HG03095 (cell line): ENCODE data around the gene SEMG1.

Experiments
- ATAC-seq: cut with Tn5 transposase; IDR thresholded peaks from one replicate; pipeline ENCODE4 v1.9.1; 2021; ENCODE audit warnings: moderate library complexity; ENCODE audit not compliant: unreplicated experiment

Gene SEMG1

GRCh38 chr20:45218636-45219035 is 11.8 kb downstream of the SEMG1 start:
- ATAC-seq = no peak

DNA sequence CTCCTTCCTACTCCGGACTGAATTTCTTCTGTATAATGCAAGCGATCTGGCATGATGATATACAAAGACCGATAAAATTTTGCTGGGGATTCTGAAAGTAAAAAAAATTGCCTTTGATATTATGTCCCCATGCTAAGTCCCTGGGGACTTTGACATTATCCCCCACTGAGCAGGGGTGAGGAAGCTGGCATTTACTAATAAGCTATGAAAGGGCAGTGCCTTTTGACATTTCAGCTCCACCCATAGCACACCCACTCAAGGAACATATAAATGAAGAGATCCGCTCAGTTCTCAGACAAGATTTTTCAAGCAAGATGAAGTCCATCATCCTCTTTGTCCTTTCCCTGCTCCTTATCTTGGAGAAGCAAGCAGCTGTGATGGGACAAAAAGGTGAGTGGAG is 14.2 kb downstream of the SEMG1 start, which contains the start of gene SEMG2:
SEMG2 (plus strand) TSS at position 298 of the 400 bp plus-strand sequence; CDS start at position 315, 17 bp downstream.
- ATAC-seq = no peak

GRCh38 chr20:45223136-45223535 is 16.3 kb downstream of the SEMG1 start:
- no peak for ATAC-seq

- no peak for ATAC-seq
These were observed 19.5 kb downstream of the SEMG1 start for GRCh38 chr20:45226287-45226686.

GRCh38 chr20:45229264-45230056 is 22.6 kb downstream of the SEMG1 start:
- ATAC-seq = no peak

DNA sequence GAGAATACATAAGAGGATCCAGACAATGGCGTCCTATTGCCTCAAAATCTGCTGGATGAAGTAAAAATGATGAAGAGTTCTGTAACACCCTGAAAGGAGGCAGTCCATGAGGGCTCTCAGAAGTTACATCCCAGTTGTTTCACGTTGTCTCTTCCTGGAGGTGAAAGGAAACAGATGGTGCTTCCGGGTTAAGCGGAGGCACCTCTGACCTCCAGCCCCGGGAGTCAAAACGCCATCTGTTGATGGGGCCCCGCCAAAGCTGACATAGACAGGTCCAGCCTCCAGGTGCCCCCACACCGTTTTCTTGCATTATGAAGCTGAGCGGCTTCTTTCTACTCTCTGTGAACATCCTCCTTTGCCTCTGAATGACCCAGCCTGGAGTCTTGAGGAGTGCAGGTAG is 23.8 kb downstream of the SEMG1 start:
- ATAC-seq = no peak

GRCh38 chr20:45235995-45236394 is 29.2 kb downstream of the SEMG1 start:
- no peak for ATAC-seq

- ATAC-seq = no peak
These were observed 31.3 kb downstream of the SEMG1 start for GRCh38 chr20:45238139-45238538.

DNA sequence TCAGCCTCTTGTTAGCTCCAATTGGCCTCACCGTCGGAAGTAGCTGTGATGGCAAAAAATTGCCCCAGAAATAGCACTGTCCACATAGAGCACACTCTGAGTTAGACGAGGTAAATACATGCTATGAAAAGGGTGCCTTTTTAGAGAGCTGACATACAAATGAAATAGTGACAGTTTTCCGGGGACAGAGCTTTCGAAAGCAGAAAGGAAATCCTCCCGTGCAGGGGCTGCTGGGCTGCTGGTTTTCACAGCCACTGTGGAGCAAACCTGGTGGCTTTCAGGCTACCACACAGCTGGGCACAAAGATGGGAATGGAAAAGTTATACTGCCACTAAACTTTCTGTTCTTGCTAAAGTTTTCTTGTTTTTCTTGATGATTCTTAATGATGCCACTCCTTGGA is 39.3 kb downstream of the SEMG1 start:
- ATAC-seq = no peak

DNA sequence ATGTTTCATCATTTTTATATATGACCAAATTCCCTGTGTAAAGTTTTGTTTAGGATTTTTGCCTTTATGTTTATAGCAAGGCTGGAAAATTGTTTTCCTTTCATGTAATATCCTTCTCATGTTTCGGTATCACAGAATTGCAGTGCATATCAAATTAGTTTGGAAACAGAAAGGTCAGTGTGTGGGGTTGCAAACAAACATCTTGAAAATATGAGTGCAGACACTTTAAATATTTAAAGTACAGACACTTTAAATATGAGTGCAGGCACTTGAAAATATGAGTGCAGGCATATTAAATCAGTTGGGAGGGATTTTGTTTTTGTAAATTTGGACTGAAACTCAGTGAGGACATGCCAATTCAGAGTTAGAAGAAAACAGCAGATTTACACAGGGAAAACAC is 41.0 kb downstream of the SEMG1 start:
- ATAC-seq = no peak

DNA sequence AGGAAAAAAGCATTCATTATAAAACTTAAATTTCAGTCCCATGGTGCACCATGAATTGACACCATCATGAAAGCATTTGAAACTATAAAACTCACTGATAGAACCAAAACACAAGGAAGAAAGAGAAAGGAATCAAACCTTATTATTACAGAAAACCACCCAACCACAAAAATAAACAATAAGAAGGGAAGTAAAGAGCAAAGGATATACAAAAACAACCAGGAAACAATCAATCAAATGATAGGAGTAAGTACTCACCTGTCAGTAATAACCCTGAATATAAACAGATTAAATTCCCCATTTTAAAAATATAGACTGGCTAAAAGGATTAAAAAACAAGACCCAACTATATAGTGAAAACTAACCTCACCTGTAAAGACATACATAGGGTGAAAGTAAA is 41.8 kb downstream of the SEMG1 start:
- ATAC-seq = no peak

DNA sequence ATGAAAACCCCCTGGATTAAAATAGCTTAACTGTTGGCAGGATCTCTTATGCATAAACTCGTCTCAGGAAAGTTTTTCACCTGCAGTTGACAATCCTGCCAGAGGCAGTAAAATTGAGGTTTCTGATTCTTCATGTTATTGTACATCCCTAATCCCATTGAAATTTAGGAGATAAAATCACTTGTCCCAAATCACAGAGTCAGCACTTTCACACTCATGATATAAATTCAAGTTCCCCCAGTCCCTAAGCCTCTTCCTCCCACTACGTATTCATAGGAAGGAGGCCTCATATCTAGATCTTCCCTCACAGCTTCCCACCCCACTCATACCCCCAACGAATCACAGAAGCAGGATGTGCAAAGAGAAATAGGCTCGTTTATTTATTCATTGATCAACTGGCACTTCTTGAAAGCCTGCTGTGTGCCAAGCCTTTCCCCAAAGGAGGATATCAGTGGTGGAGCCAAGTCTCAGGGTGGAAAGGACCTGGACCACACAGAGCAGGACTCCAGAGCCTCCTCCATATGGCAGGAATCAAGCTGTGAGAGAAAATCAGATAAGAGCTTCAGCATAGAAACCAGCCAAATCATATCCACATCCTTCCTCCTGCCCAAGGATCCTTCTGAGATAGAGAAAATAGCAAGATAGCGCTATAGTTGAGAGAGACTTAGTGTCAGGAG is 45.2 kb downstream of the SEMG1 start:
- ATAC-seq = no peak

- ATAC-seq = no peak
These were observed 46.4 kb downstream of the SEMG1 start for GRCh38 chr20:45253261-45253660.

- ATAC-seq = no peak
These were observed 47.8 kb downstream of the SEMG1 start, which contains the start of gene SLPI for GRCh38 chr20:45254383-45255262. TSS of gene SLPI (minus strand) at chr20:45254564. CDS start at chr20:45254543, 21 bp downstream.

- no peak for ATAC-seq
These were observed 50.3 kb downstream of the SEMG1 start for GRCh38 chr20:45257161-45257560.

GRCh38 chr20:45257711-45258110 is 50.9 kb downstream of the SEMG1 start:
- no peak for ATAC-seq

DNA sequence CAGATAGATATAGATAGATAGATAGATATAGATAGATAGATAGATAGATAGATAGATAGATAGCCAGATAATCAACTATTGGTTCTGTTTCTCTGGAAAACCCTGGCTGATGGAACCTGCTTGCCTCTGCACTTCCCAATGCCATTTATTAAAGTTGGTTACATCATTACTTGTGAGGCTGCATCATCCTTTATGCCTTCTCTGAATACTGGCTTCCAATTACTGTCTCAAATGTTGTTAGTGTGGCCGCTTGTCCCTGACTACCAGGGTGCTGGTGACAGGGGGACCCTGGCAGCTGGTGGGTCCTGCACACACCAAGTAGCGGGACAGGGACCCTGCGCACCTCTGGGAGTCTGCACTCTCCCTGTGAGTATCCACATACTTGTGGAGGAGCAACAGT is 51.4 kb downstream of the SEMG1 start:
- no peak for ATAC-seq

DNA sequence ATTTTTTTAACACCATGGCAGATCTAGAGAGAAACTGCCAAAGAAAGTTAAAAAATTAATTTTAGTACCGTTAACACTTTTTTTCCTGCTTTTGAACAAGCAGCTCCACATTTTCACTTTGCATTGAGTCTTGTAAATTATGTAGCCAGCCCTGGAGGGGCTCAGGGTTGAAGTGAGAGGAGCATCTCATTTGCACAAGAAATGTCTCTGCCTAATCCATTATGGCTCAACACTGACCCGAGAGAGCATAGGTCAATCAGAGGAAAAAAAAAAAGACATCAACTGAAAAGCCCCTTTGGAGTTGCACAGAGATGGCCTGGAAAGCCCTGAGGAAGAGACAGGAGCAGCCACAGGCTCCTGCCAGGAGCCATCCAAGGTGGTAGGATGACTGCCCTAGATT is 51.8 kb downstream of the SEMG1 start:
- ATAC-seq = no peak
